Measurements from ENCODE around the gene CD82. TPM values are rescaled to one million over a fixed set of nuclear protein-coding genes. Genes with fewer than 3 reads are reported as not detected.

Gene CD82
- total RNA-seq, 1 donor from 2014 or later, result 58.0 TPM

DNA sequence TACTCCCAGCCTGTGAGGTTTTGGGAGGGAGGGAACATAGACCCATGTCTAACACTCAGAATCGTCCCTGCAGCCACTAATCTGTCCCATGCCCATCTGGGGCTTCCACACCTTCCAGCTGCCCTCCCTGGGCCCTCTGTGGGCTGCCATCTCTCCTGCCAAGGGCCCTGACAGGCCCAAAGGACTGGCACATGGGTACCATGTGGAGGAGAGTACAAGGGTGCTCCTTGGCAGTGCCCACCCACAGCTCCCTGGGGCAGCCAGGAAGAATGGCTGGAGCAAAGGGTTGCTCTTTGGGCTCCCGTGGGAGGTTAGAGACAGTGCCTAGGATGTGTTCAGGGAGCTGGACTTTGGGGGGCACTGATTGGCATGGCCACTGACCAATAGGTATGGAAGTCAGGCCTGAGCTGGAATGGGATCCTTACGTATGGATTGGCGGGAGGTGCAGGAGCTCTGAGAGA lies 56.8 kb downstream of the CD82 start:
- intact Hi-C loops (cut with micrococcal nuclease), result loop anchor here (5.0 kb wide), 1 partner anchor 290 kb away; no protein-coding TSS in a partner anchor
- no peak for ATAC-seq
- DNase-seq, result no peak

DNA sequence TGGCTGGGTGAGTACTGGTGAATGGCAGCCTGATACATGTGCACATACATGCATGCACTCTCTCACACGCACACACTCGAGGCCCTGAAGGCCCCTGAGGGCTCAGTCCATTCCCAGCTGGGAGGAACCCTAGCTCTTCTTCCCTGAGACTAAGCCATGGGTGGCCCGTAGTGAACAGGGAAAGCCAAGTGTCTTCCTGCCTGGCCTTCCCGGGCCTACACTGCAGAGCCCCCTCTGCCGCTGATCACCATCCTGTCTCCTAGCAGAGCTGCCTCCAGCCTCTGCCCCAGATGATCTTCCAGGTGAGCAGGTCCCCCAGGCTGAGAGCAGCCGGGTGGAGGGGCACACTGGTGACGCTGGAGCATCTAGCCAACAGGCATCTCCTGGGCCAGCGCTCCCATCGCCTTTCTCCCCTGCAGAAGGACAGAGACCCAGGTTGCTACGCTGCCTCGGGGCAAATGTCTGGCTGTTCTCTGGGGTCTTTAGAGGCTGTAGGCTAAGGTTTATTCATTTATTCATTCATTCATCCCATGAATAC lies 57.3 kb downstream of the CD82 start:
- intact Hi-C loops (cut with micrococcal nuclease), result loop anchor here (5.0 kb wide), 1 partner anchor 290 kb away; no protein-coding TSS in a partner anchor
- DNase-seq (no peak), ATAC-seq (no peak)

DNA sequence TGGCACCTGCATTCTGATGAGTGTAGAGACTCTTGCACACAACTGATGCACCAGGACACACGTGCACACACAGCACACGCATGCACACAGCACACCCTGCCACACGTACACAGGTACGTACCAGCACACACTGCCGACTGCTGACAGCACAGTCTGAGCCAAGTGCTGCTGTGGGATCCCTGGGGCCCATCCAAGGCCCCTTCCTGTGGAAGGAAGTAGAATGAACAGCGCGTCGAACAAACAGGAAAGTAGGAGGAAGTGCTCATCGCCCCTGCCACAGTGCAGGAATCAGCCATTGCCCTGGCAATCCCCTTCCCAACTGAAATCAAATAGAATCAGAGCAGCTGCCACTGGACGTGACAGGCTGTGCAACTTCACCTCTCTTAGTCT lies 57.9 kb downstream of the CD82 start:
- peak; percentile 59 for DNase-seq
- peak; percentile 14 for ATAC-seq
- intact Hi-C loops (cut with micrococcal nuclease), result loop anchor here (5.0 kb wide), 1 partner anchor 289 kb away; no protein-coding TSS in a partner anchor

DNA sequence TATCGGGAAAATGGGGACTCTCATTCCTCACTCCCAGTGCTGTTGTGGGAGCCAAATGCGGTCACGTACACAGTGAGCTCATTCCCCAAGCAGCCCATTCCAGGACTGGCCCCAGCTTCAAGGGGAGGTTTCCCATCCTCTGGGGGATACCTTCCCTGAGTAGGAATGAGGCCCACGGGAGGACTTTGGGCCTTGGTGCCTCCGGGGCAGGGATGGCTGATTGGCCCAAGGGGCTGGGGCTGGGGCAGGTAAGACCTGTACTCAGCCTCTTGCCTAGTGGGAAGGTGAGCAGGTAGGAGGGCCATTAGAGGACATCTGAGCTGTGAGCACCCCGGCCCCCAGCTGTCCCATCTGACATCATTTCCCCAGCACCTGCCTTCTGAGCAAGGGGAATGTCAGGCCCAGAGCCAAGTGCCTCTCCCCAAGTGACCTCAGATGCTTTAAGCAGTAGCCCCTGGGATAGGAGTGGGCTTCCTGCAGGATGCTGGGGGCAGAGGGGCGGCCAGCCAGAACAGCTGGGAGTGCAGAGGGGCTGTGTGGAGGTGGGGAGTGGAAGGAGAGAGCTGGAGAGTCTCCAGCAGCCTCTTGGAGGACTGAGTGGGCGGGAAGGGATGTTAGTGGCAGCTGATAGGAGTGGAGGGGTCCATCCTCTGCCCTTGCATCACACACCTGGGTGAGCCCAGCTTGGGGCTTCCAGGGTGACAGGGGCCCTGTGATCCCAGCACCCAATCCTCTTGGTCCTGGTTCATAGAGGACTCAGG lies 58.4 kb downstream of the CD82 start:
- peak; percentile 51 for DNase-seq
- peak; percentile 32 for ATAC-seq
- intact Hi-C loops (cut with micrococcal nuclease), result loop anchor here (5.0 kb wide), 1 partner anchor 288 kb away; no protein-coding TSS in a partner anchor

DNA sequence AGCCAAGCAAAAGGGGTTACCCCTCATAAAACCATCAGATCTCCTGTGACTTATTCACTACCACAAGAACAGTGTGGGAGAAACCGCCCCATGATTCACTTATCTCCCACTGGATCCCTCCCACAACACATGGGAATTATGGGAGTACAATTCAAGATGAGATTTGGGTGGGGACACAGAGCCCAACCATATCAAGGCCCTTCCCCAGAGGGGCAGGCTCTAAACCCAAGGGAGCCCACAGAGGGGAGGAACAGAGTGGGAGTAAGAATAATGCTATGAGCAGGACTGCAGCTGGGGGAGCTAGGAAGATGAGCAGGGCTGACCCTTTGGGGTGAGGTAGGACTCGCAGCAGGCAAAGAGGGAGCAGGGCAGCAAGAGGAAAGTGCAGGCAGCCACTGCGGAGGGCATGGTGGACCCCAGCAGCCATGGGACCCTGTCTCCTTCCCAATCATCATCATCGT lies 59.3 kb downstream of the CD82 start:
- no peak for DNase-seq
- intact Hi-C loops (cut with micrococcal nuclease), result loop anchor here (5.0 kb wide), 1 partner anchor 288 kb away; no protein-coding TSS in a partner anchor
- ATAC-seq, result no peak

DNA sequence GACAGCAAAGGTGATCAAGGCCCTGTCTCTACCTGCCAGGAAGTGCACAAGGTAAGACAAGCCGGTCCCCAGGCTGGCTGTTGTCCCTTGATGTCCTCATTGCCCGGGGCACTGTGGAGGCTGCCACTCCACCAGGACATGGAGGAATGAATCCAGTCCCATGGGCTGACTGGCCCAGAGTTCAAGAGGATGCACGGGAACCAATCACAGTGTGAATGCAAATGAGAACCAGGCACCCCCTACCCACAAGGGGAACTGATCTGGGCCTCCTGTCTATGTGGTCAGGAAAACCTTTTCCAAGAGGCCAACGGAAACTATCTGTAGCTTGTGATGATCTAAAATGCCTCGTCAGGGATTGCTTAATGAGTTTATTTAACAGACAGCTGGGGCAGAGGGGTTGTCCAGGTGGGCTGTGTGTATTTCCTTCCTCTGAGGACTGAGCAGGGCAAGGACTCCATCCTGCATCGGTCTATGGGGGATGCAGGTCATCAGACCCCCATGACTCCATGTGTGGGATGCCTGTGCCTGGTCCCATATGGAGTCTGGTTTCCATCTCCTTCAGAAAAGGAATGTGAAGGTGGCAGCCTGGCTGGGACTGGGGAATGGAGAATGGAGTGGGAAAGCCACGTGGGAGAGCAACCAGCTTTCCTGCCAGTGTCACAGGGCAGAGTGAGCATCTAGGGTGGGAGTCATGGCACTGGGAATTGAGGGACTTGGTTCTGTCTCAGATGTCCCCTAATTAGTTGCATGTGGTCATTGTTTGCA lies 60.5 kb downstream of the CD82 start:
- DNase-seq, result no peak

DNA sequence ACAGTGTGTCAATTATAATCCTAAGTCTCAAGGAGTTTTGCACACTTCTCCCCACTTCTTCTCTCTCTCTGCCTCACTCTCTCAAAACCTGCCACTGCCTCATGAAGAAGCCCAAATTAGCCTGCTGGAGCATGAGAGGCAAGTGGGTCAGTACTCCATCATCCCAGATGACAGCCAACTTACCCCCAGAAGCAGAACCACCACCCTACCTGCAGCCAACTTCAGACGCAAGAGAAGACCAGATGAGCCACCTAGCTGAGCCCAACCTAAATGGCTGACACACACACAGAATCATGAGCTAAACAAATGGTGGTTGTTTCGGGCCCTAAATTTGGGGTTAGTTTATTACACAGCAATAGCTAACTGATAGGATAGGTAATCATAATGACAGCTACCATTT lies 61.2 kb downstream of the CD82 start:
- ATAC-seq, result no peak
- intact Hi-C loops (cut with micrococcal nuclease), result no loop called here
- no peak for DNase-seq

More for the DNA sequence above, 60.5 kb downstream of the CD82 start:
- intact Hi-C loops (cut with micrococcal nuclease), result no loop called here
- ATAC-seq, result no peak

DNA sequence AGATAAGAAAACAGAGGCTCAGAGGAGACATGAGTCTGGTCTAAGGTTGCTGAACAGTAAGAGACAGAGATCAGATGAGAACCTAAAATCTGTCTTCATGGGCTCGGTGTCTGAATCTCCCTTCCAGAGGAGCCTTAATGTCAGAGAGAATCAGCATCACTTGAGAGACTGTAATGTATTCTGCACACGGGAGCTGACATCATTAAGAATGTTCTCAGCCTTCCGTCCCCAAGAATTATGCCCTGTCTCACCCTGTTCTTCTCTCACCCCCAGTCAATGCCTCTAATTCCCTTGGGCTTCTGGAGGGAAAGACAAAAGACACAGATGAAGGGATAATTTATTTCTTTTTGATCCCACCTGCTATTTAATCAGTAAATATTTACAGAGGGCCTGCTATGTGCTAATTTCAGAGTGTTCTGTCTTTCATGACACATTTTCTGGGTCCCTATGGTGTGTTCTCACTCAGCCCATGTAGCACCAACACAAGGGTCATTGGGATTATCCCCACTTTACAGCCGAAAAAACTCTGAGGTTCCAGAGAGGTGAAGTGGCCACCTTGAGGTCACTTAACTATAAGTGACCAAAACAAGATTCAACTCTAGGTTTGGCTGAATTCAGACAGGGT lies 61.8 kb downstream of the CD82 start:
- ATAC-seq (no peak), DNase-seq (no peak)
- intact Hi-C loops (cut with micrococcal nuclease), result no loop called here

DNA sequence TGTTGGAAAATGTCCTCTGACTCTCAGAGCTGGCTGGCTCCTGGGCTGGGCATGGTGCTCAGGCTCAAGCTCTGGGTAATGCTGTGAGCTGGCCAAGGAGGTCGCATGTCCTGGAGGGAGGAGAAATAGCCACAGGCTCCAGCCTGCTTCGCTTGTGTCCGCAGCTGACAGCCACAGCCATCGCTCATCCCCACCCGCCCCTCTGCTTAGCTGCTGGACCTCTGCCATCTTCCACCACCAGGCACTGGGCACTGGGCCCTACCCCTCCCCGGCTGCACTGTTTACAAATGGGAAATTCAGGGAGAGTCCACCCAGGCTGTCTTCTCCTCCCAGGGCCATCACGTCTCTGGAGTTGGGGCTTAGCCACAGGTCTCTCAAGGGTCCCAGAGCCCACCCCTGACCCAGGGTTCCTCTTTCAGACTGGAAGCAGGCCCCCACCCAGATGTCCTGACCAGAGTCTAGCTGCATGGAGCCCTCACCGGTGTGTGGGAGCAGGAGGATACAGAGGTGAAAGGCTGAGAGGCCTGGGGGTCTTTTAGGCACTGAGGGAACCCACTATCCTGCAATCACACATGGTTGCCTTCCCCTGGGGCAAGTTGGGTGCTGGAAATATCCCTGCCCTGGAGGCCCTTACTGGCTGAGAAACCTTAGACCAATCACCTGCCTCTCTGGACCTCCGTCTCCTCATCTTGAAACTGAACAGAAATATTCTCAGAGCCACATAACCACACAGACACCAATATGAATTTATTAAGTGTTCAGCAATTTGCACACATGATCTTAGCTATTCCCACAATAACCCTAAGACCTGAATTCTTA lies 62.7 kb downstream of the CD82 start:
- intact Hi-C loops (cut with micrococcal nuclease), result no loop called here
- peak; percentile 88 for DNase-seq
- ATAC-seq, result peak; percentile 86

DNA sequence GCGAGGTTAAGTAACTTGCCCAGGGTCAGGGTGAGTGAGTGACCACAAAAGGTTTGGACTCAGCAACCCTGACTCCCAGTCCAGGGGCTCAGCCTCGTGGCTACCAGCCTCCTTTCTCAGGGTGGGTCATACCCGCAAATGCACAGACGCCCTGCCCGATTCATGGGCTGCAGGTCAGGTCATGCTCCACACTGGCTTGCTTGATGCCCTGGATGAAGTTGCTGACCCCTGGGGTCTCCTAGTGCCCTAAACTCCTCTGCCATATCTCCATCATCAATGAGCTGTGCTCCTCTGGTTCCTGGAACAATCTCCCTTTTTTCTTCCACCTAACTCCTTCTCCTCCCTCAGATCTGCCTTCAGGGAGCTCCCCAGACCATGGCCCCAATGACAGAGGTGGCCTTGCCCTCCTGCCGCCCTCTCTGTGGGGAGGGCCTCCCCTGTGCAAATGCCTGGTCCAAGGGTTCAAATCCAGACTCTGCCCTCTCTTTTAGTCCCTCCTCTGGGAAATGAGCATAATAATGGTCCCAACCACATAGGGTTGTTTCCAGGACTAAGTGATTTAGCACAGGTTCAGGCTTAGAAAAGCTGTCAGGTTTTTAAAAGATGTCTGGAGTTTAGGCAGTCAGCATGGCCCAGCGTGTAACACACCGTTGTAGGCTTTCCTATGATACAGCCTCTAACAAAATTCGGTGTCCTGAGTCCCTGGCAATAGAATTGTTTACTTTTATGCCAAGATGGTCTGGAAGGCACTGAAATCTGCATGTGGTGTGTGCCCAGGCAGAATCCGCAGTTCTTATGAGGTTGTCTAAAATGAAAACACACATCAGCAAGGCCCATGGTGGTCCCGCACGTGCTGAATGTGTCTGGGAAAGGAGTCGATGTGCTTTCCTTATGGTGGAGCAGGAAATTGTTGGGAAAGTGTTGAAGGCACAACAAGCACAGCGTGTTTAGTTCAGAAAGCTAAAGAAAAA lies 63.6 kb downstream of the CD82 start:
- intact Hi-C loops (cut with micrococcal nuclease), result no loop called here
- ATAC-seq (no peak), DNase-seq (no peak)

DNA sequence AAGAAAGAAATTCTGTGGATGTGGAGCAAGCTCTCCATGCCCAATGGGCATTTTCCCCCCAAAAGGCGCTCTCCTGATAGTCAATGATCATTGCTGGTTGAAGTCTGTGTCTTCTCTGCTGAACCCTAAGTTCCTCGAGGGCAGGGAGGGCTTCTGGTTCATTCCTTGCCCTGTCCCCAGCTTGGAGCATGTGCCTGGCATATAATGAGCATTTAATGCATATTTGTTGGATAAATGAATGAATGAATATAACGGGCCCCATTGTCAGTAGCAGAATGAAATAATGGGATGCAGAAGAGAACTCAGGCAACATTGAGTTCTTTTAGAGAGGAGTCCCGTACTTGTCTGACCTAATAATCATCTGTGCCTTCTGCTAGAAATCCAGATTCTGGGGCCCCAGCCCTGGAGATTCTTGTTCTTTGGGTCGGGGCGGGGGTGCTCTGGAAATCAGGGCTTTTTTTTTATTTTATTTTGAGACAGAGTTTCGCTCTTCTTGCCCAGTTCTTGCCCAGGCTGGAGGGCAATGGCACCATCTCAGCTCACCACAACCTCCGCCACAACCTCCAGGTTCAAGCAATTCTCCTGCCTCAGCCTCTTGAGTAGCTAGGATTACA lies 64.4 kb downstream of the CD82 start:
- intact Hi-C loops (cut with micrococcal nuclease), result no loop called here
- DNase-seq, result no peak
- ATAC-seq, result no peak

DNA sequence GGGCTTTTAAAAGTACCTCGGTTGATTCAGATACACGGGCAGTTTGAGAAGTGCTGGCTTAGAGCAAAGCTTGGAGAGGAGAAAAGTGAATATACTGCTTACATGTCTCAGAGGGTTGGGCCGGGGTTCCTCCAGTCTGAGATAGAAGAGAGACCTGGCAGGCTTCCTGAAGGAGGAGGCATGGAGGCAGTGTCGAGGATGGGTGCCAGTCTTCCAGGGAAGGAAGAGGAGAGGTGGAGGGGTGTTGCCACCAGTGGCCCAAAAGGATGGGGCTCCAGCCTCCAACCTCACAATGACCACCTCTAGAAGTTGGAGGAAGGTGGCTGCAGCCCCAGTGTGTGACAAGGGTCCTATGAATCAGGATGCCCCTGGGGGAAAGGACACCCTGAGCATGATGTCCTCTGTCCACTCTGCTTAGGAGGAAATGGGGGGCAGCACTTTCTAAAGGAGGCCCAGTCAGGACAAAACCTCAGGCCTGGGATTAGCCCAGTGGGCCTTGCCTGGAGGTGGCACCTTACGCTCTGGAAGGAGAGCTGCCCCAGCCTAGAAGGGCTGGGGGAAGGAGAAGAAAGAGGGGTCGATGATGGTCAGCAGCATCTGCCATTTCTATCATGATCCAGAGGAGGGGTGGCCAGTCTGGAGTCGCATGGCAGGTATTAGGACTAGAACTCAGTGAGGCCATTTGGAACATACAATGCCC lies 65.2 kb downstream of the CD82 start:
- no peak for DNase-seq
- intact Hi-C loops (cut with micrococcal nuclease), result no loop called here
- ATAC-seq, result no peak

DNA sequence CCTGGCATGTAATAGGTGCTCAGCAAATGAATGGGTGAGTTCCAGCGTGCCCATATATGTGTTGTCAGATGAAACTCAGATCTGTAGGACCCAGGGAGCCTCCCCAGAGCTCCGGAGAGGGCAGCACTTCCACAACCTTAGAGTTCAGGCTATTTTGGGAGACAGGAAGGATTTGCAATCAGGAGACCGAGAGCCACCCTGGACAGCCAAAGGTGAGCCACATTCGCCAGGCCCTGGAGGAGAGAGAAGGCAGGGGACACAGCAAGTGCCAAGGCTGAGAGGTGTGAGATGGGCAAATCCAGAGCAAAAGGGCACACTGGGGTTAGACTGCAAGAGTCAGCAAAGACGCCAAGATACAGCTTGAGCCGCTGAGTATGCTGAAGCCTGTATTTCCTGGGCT lies 66.4 kb downstream of the CD82 start:
- ATAC-seq (peak; percentile 60), DNase-seq (peak; percentile 49)
- intact Hi-C loops (cut with micrococcal nuclease), result no loop called here

DNA sequence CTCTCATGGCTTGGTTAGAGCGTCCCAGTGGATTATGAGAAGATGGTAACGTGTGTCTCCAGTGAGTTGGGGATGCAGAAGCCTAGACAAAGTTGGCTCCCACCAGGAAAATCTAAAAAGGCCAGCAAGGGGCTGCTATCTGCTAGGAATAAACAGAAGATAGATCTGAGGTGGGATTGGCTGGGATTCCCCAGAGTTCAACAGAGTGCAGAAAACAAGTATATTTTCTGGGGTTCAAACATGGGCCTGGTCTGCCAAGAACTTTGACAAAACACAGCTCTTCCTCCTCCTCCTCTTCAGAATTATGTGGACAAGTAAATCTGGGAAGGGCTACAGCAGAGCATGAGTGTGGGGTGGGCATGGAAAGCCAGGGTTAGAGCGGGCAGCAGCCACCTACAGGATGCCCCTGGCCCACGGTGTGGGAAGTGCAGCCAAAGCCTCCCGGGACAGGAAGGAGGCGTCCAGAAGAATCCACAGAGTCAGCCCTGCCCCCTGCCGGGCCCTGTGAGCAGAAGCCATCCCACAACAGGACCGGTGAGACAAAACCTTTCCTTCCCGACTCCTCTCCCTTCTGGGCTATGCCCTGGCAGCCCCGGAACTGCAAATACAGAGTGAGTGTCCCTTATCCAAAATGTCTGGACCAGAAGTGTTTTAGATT lies 67.1 kb downstream of the CD82 start:
- ATAC-seq (peak; percentile 51), DNase-seq (peak; percentile 67)
- intact Hi-C loops (cut with micrococcal nuclease), result no loop called here

DNA sequence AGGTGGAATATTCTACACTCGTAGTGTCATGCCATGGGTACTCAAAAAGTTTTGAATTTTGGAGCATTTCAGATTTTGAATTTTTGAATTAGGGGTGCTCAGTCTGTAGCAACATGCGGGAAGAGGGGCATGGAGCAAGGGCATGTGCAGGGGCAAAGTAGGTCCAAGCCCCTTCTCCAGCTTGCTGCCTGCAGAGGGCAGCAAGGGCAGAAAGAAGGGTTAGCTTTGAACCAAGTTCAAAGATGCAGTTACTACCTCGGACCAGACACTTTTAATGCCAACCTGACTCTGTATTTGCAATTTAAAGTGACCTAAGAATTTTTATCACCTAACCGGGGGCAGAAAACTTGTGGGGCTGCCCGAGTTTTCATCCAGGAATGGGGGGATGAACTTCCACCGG lies 68.2 kb downstream of the CD82 start:
- no peak for DNase-seq
- ATAC-seq, result peak; percentile 44
- intact Hi-C loops (cut with micrococcal nuclease), result no loop called here
